ENCODE measurements around the gene CCDC184. TPM values are rescaled to one million over a fixed set of nuclear protein-coding genes. Genes with fewer than 3 reads are reported as not detected.
"Not testable (repeated sequence)": the region's sequence is repeated elsewhere in the genome, so short reads cannot be mapped to it uniquely, and the experiment has no call there.

The CCDC184 gene
- total and polyA plus RNA-seq, 2 donors (not counting 1 experiment from before 2014, with no cell fraction given), result 0.17 to 0.28 TPM

DNA sequence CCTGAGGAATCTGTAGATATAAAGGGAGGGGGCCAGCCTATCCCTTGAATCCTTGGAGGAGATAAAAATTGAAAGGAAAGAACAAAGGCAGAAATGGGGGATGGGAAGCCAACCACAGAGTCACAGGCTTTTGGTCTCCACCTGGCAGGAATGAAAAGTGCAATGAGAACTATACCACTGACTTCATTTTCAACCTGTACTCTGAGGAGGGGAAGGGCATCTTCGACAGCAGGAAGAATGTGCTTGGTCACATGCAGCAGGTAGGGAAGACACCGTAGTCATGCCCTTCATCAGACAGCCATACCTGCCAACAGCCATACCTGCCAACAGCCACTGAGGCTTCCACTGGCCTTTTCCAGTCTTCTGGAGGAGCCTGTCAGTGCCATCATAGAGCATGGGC is 39.5 kb upstream of the CCDC184 start:
- H3K27ac ChIP-seq (ENCODE audit: insufficient read depth, low read length), result no peak overlapping the region
- no peak overlapping the region for H3K4me2 ChIP-seq (ENCODE audit: extremely low read depth, insufficient read depth, low read length)
- no peak overlapping the region for H3K9ac ChIP-seq (ENCODE audit: insufficient read depth, low read length)
- H3K9me3 ChIP-seq (ENCODE audit: control insufficient read depth, insufficient read depth, low read depth, low read length), result no peaks in the 10 kb centered on the region
- H3K79me2 ChIP-seq (ENCODE audit: control insufficient read depth, insufficient read depth, low read length), result no peaks in the 10 kb centered on the region
- H3K27me3 ChIP-seq (ENCODE audit: control insufficient read depth, insufficient read depth, low read length), result no peaks in the 10 kb centered on the region
- no peak for TF ChIP-seq EZH2 (IDR thresholded peaks at IDR 0.05; ENCODE audit: low read length, missing control alignments)
- H3K4me1 ChIP-seq (ENCODE audit: control insufficient read depth, extremely low read depth, insufficient read depth, low read length), result no peaks in the 10 kb centered on the region
- no peak overlapping the region for H3K4me3 ChIP-seq (replicated peaks in 1 of 4; ENCODE audit: control extremely low read depth in 1 of 4, insufficient read depth in 1 of 4, low read depth in 3 of 4, low read length in 4 of 4)
- no peak overlapping the region for H2AFZ ChIP-seq (ENCODE audit: low read length)
- DNase-seq (ENCODE audit: low read depth in 2 of 2), result no peak
- H3K36me3 ChIP-seq (ENCODE audit: control insufficient read depth, insufficient read depth, low read length), result peaks cover 17% of the 10 kb centered on the region
- no peaks in the 10 kb centered on the region for H4K20me1 ChIP-seq (ENCODE audit: control insufficient read depth, extremely low read depth, insufficient read depth, low read length)

DNA sequence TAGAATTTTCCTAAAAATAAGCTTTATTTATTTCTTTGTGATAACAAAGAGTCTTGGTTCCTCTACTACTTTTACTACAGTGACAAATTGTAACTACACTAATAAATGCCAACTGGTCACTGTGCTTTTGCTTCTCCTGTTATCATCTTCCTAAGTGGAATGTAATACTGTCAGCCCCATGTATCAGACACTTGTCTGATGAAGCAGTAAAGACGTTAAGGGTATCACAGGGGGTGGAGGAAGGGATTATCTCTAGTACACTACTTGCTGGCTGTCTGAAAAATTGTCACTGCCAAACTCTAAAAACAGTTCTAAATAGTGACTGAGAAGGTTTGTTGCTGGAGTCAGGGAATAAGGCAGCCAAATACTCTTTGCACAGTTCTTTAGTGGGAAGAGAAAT is 37.5 kb upstream of the CCDC184 start:
- Histone ChIP-seq H2AFZ (ENCODE audit: low read length) (no peak overlapping the region), H3K27ac (ENCODE audit: insufficient read depth, low read length) (no peak overlapping the region)

DNA sequence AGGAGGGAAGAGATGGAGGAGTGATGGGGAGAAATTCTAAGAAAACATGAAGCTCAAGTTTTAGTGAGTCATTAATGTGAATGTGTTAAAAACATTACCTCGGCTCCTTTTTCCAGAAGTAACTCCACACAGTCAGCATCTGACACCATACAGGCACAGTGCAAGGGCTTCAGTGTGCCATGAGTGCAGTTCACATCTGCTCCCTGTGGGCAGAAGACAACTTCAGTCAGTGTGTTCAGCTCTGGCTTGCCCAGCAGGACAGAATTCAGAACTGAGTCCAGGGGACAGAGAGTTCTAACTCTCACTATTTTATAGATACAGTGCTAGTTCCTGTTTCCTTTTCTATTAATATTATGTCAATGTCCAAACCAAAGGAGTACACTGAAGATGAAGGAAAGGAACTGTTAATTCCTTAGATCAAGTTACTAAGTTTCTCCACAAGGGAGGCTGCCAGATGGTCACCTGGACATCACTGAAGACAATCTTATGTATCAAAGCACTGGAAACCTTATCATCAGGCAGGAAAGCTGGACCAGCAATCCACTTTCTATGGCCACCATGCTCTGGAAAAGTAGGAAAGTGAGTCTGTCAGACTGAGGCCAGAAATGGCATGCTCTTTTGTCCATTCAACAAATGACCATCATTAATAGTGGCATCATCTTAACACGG is 32.2 kb upstream of the CCDC184 start:
- Histone ChIP-seq H3K4me2 (ENCODE audit: extremely low read depth, insufficient read depth, low read length) (no peak overlapping the region), H3K36me3 (ENCODE audit: control insufficient read depth, insufficient read depth, low read length) (peaks cover 12% of the 10 kb centered on the region), H3K27ac (ENCODE audit: insufficient read depth, low read length) (no peak overlapping the region), H3K4me3 (replicated peaks in 1 of 4; ENCODE audit: control extremely low read depth in 1 of 4, insufficient read depth in 1 of 4, low read depth in 3 of 4, low read length in 4 of 4) (no peak overlapping the region), H2AFZ (ENCODE audit: low read length) (no peak overlapping the region), H3K9ac (ENCODE audit: insufficient read depth, low read length) (no peak overlapping the region), H3K9me3 (ENCODE audit: control insufficient read depth, insufficient read depth, low read depth, low read length) (no peaks in the 10 kb centered on the region), H3K79me2 (ENCODE audit: control insufficient read depth, insufficient read depth, low read length) (peaks cover 2% of the 10 kb centered on the region), H3K4me1 (ENCODE audit: control insufficient read depth, extremely low read depth, insufficient read depth, low read length) (no peaks in the 10 kb centered on the region), H3K27me3 (ENCODE audit: control insufficient read depth, insufficient read depth, low read length) (no peaks in the 10 kb centered on the region), H4K20me1 (ENCODE audit: control insufficient read depth, extremely low read depth, insufficient read depth, low read length) (no peaks in the 10 kb centered on the region)
- no peak for TF ChIP-seq EZH2 (IDR thresholded peaks at IDR 0.05; ENCODE audit: low read length, missing control alignments)
- TF ChIP-seq, protein P1, sequence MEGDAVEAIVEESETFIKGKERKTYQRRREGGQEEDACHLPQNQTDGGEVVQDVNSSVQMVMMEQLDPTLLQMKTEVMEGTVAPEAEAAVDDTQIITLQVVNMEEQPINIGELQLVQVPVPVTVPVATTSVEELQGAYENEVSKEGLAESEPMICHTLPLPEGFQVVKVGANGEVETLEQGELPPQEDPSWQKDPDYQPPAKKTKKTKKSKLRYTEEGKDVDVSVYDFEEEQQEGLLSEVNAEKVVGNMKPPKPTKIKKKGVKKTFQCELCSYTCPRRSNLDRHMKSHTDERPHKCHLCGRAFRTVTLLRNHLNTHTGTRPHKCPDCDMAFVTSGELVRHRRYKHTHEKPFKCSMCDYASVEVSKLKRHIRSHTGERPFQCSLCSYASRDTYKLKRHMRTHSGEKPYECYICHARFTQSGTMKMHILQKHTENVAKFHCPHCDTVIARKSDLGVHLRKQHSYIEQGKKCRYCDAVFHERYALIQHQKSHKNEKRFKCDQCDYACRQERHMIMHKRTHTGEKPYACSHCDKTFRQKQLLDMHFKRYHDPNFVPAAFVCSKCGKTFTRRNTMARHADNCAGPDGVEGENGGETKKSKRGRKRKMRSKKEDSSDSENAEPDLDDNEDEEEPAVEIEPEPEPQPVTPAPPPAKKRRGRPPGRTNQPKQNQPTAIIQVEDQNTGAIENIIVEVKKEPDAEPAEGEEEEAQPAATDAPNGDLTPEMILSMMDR (conservative IDR thresholded peaks at IDR 0.05 in 1 of 2, IDR thresholded peaks at IDR 0.05 in 1 of 2; ENCODE audit: low read depth in 1 of 2, low read length in 2 of 2), result no peak
- no peak for DNase-seq (ENCODE audit: low read depth in 2 of 2)

More for the DNA sequence above, 37.5 kb upstream of the CCDC184 start:
- Histone ChIP-seq H3K9me3 (ENCODE audit: control insufficient read depth, insufficient read depth, low read depth, low read length) (no peaks in the 10 kb centered on the region), H3K27me3 (ENCODE audit: control insufficient read depth, insufficient read depth, low read length) (no peaks in the 10 kb centered on the region), H3K4me1 (ENCODE audit: control insufficient read depth, extremely low read depth, insufficient read depth, low read length) (no peaks in the 10 kb centered on the region), H4K20me1 (ENCODE audit: control insufficient read depth, extremely low read depth, insufficient read depth, low read length) (no peaks in the 10 kb centered on the region), H3K4me3 (replicated peaks in 1 of 4; ENCODE audit: control extremely low read depth in 1 of 4, insufficient read depth in 1 of 4, low read depth in 3 of 4, low read length in 4 of 4) (no peak overlapping the region), H3K4me2 (ENCODE audit: extremely low read depth, insufficient read depth, low read length) (no peak overlapping the region), H3K36me3 (ENCODE audit: control insufficient read depth, insufficient read depth, low read length) (peaks cover 22% of the 10 kb centered on the region), H3K9ac (ENCODE audit: insufficient read depth, low read length) (no peak overlapping the region), H3K79me2 (ENCODE audit: control insufficient read depth, insufficient read depth, low read length) (no peaks in the 10 kb centered on the region)
- no peak for DNase-seq (ENCODE audit: low read depth in 2 of 2)
- TF ChIP-seq, protein P1 (conservative IDR thresholded peaks at IDR 0.05 in 1 of 2, IDR thresholded peaks at IDR 0.05 in 1 of 2; ENCODE audit: low read depth in 1 of 2, low read length in 2 of 2), result no peak
- TF ChIP-seq EZH2 (IDR thresholded peaks at IDR 0.05; ENCODE audit: low read length, missing control alignments), result no peak

DNA sequence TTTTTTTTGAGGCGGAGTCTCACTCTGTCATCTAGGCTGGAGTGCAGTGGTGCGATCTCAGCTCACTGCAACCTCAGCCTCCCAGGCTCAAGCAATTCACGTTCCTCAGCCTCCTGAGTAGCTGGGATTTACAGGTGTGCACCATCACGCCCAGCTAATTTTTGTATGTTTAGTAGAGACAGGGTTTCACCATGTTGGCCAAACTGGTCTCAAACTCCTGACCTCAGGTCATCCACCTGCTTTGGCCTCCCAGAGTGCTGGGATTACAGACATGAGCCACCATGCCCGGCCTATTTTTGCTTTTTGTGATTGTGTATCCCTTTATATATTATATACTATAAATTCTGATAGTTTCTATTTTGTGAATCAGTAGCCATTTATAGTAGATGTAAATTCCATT is 27.7 kb upstream of the CCDC184 start:
- DNase-seq (ENCODE audit: low read depth in 2 of 2); H3K27ac ChIP-seq (ENCODE audit: insufficient read depth, low read length); H4K20me1 ChIP-seq (ENCODE audit: control insufficient read depth, extremely low read depth, insufficient read depth, low read length); H3K9me3 ChIP-seq (ENCODE audit: control insufficient read depth, insufficient read depth, low read depth, low read length); H3K4me2 ChIP-seq (ENCODE audit: extremely low read depth, insufficient read depth, low read length); H3K4me3 ChIP-seq (replicated peaks in 1 of 4; ENCODE audit: control extremely low read depth in 1 of 4, insufficient read depth in 1 of 4, low read depth in 3 of 4, low read length in 4 of 4); H3K27me3 ChIP-seq (ENCODE audit: control insufficient read depth, insufficient read depth, low read length); H3K9ac ChIP-seq (ENCODE audit: insufficient read depth, low read length); H3K4me1 ChIP-seq (ENCODE audit: control insufficient read depth, extremely low read depth, insufficient read depth, low read length); H3K36me3 ChIP-seq (ENCODE audit: control insufficient read depth, insufficient read depth, low read length); H2AFZ ChIP-seq (ENCODE audit: low read length): not testable (repeated sequence)
- peaks cover 11% of the 10 kb centered on the region for H3K79me2 ChIP-seq (ENCODE audit: control insufficient read depth, insufficient read depth, low read length)
